A549 (cell line): ENCODE results near the gene IRS2.
A peak's percentile ranks its signal among the peaks of the same experiment; 100 is the strongest.

Experiments used
- EP300 ChIP-seq, 2 experiments: fragments of >200 bp; sonication (Bioruptor Twin); formaldehyde crosslinking; IDR thresholded peaks; 2 replicates in 1 of 2; 3 replicates in 1 of 2; pipeline ENCODE4 v1.6.1; 2016 to 2017
- MAX ChIP-seq: IDR thresholded peaks from 2 replicates; pipeline ENCODE4 v1.6.1; 2012
- NFE2L2 ChIP-seq: fragments of 150-350 bp; conservative IDR thresholded peaks from 2 replicates; pipeline ENCODE4 v1.6.1; 2014; ENCODE audit warnings: low read length
- NR3C1 ChIP-seq: fragments of >200 bp; sonication (Bioruptor Twin); formaldehyde crosslinking; IDR thresholded peaks from 3 replicates; pipeline ENCODE4 v1.6.1; 2017
- POLR2A ChIP-seq: IDR thresholded peaks from 2 replicates; pipeline ENCODE4 v1.6.1; 2012; ENCODE audit warnings: mild to moderate bottlenecking, low read length
- TF ChIP-seq, protein P1 (sequence below): fragments of >200 bp; sonication (Bioruptor Twin); formaldehyde crosslinking; IDR thresholded peaks from 3 replicates; pipeline ENCODE4 v1.5.1; 2016
- TF ChIP-seq, protein P2 (sequence below): fragments of >200 bp; sonication (Bioruptor Twin); formaldehyde crosslinking; IDR thresholded peaks from 3 replicates; pipeline ENCODE4 v1.6.1; 2016

DNA sequence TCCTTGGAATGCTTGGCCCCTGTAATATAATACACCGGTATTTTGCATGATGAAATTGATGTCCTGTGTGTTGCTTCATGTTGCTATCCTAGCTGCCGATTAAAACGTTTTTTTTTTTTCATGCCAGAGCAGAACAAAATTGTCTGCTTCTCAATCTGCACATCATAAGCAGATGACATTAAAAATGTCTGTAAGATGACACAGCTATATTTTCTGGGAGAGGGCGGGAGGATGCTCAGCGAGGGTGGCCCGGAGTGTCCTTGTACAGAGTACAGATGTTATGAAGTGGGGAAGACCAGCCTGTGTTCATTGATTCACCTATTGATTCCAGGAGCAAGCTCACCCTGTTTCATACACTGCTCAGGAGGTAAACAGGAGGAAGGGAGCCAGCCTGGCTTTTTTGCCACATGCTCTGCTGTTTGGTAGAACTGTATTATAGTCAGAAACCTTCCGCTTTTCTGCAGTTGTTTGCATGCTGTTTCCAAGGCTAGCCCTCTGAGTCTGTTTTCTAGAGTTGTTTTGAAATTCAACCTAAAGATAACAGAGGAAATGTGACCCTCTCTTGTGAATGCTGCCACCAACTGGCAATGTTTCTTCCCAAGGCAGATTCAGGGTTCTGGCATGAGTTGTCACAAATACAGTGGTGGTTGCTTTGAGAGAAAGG, 4.7 kb upstream of the IRS2 start:
- TF ChIP-seq, protein P1, sequence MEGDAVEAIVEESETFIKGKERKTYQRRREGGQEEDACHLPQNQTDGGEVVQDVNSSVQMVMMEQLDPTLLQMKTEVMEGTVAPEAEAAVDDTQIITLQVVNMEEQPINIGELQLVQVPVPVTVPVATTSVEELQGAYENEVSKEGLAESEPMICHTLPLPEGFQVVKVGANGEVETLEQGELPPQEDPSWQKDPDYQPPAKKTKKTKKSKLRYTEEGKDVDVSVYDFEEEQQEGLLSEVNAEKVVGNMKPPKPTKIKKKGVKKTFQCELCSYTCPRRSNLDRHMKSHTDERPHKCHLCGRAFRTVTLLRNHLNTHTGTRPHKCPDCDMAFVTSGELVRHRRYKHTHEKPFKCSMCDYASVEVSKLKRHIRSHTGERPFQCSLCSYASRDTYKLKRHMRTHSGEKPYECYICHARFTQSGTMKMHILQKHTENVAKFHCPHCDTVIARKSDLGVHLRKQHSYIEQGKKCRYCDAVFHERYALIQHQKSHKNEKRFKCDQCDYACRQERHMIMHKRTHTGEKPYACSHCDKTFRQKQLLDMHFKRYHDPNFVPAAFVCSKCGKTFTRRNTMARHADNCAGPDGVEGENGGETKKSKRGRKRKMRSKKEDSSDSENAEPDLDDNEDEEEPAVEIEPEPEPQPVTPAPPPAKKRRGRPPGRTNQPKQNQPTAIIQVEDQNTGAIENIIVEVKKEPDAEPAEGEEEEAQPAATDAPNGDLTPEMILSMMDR = peak; percentile 68
- TF ChIP-seq MAX (no peak), NFE2L2 (no peak), NR3C1 (no peak), POLR2A (no peak), EP300 (IDR thresholded peaks at IDR 0.05) (no peak)
- TF ChIP-seq, protein P2, sequence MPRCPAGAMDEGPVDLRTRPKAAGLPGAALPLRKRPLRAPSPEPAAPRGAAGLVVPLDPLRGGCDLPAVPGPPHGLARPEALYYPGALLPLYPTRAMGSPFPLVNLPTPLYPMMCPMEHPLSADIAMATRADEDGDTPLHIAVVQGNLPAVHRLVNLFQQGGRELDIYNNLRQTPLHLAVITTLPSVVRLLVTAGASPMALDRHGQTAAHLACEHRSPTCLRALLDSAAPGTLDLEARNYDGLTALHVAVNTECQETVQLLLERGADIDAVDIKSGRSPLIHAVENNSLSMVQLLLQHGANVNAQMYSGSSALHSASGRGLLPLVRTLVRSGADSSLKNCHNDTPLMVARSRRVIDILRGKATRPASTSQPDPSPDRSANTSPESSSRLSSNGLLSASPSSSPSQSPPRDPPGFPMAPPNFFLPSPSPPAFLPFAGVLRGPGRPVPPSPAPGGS = no peak
